ENCODE data around the gene PCDHA1. TPM values are rescaled to one million over a fixed set of nuclear protein-coding genes. Genes with fewer than 3 reads are reported as not detected.
"Not testable (repeated sequence)": the region's sequence is repeated elsewhere in the genome, so short reads cannot be mapped to it uniquely, and the experiment has no call there.

Gene PCDHA1
- total and polyA plus RNA-seq, 10 donors = 0.05 TPM; not detected in 9

GRCh38 chr5:140870221-140871201 lies 84.6 kb downstream of the PCDHA1 start:
- intact Hi-C loops (cut with DNase I; ENCODE audit: low total_unique reads) = no loop called here
- no peak overlapping the region for H3K27ac ChIP-seq
- peaks cover 0 to 46% (median 29%) of the 10 kb centered on the region in 8 donors for H3K9me3 ChIP-seq
- no peaks in the 10 kb centered on the region for H3K36me3 ChIP-seq
- DNase-seq = no peak
- no peaks in the 10 kb centered on the region for H3K4me1 ChIP-seq
- TF ChIP-seq CTCF (IDR thresholded peaks at IDR 0.05 in 8 of 11, conservative IDR thresholded peaks at IDR 0.05 in 3 of 11) = no peak
- WGBS, 5 donors = 49 to 63% (median 55%) methylated on average over 75 to 114 of the region's 114 CpGs
- H3K27me3 ChIP-seq (replicated peaks in 1 of 7) = peaks cover 0 to 86% (median 12%) of the 10 kb centered on the region in 7 donors
- no peak overlapping the region for H3K4me3 ChIP-seq

GRCh38 chr5:140875085-140876065 lies 89.4 kb downstream of the PCDHA1 start, which contains the start of gene PCDHA12:
Gene PCDHA12, plus strand, starts transcription at chr5:140875308. Its CDS starts 165 bp downstream, at chr5:140875473.
- 20 to 32% (median 22%) methylated on average over 36 to 47 of the region's 47 CpGs for WGBS, 5 donors
- intact Hi-C loops (cut with DNase I; ENCODE audit: low total_unique reads) = no loop called here
- peak within 1 kb of the TSS in 2 of 8 donors; percentile 3 to 27 for H3K4me3 ChIP-seq
- TF ChIP-seq POLR2A (IDR thresholded peaks at IDR 0.05) = no peak
- no peak for TF ChIP-seq CTCF (IDR thresholded peaks at IDR 0.05 in 8 of 11, conservative IDR thresholded peaks at IDR 0.05 in 3 of 11)
- no peak for TF ChIP-seq POLR2AphosphoS5 (IDR thresholded peaks at IDR 0.05)
- H3K27me3 ChIP-seq (replicated peaks in 1 of 7) = peaks cover 0 to 92% (median 20%) of the 10 kb centered on the region in 7 donors
- H3K4me1 ChIP-seq = no peaks in the 10 kb centered on the region
- no peaks in the 10 kb centered on the region for H3K36me3 ChIP-seq
- peaks cover 0 to 65% (median 36%) of the 10 kb centered on the region in 8 donors for H3K9me3 ChIP-seq
- no peak for DNase-seq
- no peak within 1 kb of the TSS for H3K27ac ChIP-seq

GRCh38 chr5:140876541-140877261 lies 90.8 kb downstream of the PCDHA1 start:
- Histone ChIP-seq H3K27me3 (replicated peaks in 1 of 7) (peaks cover 0 to 91% (median 12%) of the 10 kb centered on the region in 7 donors), H3K9me3 (peaks cover 0 to 64% (median 25%) of the 10 kb centered on the region in 8 donors)
- H3K36me3 ChIP-seq; intact Hi-C loops (cut with DNase I; ENCODE audit: low total_unique reads); H3K27ac ChIP-seq; H3K4me3 ChIP-seq; DNase-seq; H3K4me1 ChIP-seq: not testable (repeated sequence)
- WGBS, 5 donors = 43 to 62% (median 49%) methylated on average over 76 to 80 of the region's 80 CpGs

- WGBS, 5 donors = 50 to 61% (median 50%) methylated on average over 31 to 37 of the region's 37 CpGs
- H3K27me3 ChIP-seq (replicated peaks in 1 of 7) = peaks cover 0 to 91% (median 12%) of the 10 kb centered on the region in 7 donors
- no peak overlapping the region for H3K27ac ChIP-seq
- H3K4me1 ChIP-seq = no peaks in the 10 kb centered on the region
- intact Hi-C loops (cut with DNase I; ENCODE audit: low total_unique reads) = no loop called here
- TF ChIP-seq POLR2AphosphoS5 (IDR thresholded peaks at IDR 0.05) (no peak), CTCF (IDR thresholded peaks at IDR 0.05 in 8 of 11, conservative IDR thresholded peaks at IDR 0.05 in 3 of 11) (no peak), POLR2A (IDR thresholded peaks at IDR 0.05) (no peak)
- H3K9me3 ChIP-seq = peaks cover 0 to 64% (median 26%) of the 10 kb centered on the region in 8 donors
- peak; percentile 70 for DNase-seq
- no peak overlapping the region for H3K4me3 ChIP-seq
- no peaks in the 10 kb centered on the region for H3K36me3 ChIP-seq
These were observed 91.3 kb downstream of the PCDHA1 start for GRCh38 chr5:140877262-140877581.

Data from spleen (tissue), 11 donors.